HG03025 (cell line): ENCODE data around the gene ZIC1.
A peak's percentile ranks its signal among the peaks of the same experiment; 100 is the strongest.

Experiments used
- ATAC-seq: cut with Tn5 transposase; IDR thresholded peaks from one replicate; pipeline ENCODE4 v1.9.1; 2021; ENCODE audit warnings: mild to moderate bottlenecking, moderate library complexity; ENCODE audit not compliant: unreplicated experiment, low FRiP score

Gene ZIC1

DNA sequence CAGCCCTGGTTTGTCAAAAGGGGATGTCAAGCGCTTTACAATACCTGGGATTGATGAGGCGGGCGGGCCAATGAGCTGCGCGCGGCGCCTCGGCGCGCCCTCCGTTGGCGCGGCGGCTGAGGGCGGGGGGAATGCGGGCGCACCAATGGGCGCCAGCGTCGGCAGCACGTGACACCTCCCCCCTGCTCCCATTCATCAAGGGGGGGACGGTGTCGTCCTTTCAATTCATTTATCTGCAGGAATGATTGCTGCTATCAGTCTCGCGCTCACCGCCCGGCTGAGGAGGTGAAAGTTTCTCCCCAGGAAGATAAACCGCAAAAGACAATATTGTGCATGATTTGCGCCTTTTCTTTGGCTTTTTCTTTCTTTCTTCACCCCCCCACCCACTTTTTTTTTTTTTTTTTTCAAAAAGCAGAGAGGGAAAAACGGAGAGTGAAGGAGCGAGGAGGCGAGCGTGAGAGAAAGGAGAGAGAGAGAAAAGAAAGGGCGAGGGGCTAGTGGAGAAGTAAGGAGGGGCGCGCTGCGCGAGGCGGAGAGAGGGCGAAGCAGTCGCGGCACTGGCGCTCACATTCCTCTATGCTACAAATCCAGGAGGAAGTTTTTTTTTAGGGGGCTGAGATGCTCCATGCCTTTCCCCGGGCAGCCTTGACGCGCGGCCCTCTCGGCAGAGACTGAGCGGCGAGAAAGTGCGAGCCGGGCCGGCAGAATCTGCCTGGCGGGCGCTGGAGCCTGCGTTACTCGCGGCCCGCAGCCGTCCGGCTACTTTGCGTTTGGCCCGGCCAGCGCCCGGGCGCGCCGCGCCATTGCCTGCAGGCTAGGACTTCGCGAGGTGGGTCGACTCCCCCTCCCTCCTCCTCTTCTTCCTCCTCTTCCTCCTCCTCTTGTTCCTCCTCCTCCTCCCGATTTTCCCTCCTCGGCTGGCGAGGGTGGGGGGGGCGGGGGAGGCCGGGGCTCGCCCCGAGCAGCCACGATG lies at the start of gene ZIC1:
Gene ZIC1 (plus strand): TSS at position 223 of the 973 bp plus-strand sequence. CDS start 748 bp downstream, at position 971.
- no peak for ATAC-seq

DNA sequence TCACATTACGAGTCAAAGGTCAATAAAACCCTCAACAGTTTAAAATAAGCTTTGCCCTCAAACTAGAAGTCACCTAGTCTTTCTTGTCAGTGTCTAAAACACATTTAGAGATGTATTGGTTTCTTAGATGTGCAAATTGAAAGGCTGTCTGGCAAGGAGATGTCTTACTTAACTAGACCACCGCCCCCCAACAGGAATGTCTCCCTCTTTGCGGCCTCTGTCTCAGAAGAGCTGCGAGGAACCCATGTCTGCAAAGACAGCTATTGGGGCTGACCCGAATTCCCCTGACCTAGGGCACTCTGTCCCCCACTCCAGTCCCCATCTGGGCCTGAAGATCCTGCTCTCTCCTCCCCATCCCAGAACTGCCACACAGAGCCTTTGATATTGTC lies 49.1 kb upstream of the ZIC1 start:
- ATAC-seq = no peak

DNA sequence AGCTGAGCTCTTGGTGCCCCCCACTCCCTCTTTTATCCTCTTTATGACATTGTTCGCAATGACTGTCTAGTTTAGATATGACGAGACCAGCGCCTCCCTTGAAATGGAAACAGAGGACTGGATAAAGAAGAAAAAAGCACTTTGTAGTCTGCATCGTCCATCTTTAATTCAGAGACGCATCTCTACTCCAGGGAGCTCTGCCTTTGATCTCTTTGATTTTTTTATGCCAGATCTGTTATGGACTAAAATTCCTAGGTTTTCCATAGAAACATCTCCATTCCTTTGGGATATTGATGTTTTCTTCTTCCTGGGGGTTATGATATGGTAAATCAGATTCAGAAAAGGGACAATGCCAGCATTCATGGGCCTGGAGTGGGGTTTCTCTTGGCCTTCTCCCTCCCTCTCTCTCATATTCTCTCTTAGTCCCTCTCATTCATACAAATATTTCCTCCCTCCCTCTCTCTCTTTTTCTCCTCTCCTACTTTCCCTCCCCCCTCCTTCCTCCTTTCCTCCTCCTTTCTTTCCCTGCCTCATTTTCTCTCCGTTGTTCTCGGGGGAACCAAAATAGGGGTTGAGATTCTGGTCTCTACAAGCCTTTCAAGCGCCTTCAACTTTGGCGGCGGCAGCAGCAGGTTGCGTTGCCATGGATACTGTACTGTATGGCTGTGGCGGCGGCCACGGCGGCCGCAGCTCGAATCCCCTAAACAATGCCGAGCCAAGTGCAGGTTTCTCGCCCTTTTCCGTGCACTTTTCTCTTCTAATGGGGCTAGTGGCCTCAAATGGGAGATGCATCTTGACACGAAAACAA lies 48.3 kb upstream of the ZIC1 start:
- ATAC-seq = no peak

DNA sequence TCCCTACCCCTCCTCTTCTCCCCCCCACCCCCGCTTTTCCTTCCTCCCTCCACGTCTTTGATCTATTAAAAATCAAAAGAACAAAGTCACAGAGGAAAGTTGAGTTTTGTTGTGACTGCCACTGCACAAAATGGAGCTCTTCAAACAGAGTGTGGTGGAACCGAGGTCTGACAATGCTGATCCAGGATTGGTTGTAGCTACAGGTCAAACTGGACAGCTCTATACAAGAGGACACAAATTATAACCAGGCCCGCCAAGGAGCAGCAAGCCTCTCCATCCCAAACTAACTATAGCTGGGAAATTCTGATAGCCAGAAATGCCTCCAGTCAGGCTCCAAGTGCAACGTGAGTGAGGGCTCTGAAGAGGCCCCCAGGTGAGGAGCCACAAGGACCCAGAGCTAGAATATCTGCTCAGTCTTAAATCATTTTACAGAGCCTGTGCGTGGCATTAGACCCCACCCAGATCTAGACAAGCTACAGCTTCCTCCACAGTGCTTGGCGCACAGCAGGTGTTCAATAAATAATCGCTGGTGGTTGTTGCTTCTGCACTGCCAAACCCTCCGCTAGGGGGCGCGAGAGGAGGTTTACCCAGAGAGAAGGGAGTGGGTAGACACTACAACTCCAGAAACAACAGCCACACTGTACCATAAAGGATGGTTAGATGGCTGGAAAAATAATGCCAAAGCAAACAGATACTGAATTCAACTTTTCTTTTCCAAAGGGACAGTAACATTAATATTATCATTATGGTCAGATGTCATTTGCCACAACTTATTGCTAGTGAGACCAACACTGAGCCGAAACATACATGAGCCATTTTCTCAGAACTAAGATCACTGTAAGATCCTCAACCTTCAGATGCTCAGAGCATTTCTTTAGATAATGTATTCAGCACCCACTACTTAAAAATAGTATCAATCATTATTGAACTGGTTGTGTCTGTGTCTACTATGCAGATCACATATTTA lies 47.4 kb upstream of the ZIC1 start:
- ATAC-seq = peak; percentile 85

DNA sequence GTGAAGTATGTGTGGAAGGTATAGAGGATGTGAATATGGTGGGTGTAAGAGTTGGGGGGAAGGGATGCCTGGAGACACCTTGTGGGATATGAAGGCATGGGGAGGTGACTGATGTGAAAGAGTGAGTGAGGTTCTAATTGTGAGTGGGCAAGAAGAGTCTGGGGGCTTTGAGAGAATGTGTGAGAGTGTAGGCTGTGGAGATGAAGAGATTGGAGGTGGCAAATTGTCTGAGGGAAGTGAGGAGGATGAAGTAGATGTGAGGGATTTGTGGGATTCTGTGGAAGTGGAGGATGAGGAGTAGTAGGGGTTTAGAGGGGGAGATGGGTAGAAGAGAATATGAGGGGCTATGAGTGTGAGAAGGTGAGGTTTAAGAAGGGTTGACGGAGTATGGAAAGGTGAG lies 44.4 kb upstream of the ZIC1 start:
- no peak for ATAC-seq

DNA sequence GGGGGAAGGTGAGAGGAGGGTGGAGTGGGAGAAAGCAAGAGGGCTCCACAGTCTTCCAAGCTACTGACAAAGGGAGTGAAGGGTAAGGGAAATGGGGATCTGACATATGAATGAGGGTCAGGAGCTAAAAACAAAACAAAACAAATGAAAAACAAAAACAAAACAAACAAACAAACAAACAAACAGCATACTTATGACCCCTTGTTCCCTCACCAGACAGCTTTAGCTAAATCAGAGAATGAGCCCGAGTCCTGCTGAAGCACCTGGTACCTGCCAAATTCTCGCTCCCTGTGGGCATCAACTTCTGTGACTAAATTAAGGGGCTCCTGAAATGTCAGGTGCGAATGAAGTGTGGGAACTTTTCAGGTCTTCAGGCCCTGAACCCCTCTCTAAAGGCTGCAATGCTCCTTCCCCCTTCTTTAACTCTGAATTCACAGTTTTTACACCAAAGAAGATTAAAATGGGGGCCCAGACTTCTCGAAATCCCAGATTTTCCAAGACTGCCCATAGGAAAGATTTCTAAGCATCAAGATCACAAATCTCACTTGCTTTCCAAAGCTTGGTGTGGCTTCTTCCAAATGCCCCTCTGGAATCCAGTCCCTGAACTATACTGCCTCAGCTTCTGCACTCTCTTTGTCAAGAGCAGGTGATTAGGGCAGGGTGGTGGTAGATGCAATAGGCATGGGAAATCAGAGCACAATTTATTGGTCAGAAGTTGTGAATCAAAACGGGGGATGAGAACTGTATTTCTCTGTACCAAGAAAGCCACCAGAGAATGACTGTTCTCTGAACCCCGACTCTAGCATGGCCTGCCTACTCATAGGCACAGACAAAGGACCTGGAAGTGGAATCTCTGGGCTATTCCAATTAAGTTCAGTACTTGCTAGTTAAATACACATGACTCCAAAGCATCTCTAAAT lies 43.7 kb upstream of the ZIC1 start:
- ATAC-seq = no peak

DNA sequence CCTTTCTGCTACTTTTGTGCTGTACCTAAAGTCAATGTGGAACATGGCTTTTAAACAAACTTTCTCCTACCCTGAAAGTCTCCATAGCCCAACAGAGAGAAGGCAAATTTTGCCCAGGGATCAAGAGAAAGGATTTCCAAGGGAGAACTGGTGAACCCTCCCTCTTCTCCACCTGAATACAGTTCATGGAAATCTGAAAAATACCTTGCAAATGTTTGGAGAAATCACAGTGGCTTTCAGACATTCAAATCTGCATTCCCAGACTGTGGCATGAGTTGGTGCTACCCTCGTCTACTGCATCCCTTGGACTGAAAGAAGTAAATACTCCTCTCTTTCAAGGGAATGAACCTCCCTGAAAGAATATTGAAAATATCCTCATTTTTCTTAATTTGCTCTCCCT lies 41.5 kb upstream of the ZIC1 start:
- no peak for ATAC-seq

DNA sequence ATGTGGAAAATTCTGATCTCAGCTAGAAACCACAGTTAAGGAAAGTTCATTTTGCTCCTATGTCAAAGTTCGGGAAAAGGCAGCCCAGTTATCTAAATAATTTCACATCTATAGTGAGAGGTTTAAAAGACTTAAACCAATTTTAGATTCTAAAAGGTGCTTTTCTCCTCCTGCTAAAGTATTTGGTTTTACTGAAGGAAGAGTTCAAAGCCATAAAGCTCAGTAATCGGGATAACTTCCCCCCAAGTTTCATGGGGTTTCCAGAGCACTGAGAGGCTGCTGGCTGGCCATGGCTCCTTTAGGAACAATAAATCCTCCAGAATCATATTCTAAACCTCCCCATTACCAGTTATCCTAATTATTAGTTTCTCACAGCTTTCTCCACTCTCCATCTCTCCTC lies 41.0 kb upstream of the ZIC1 start:
- no peak for ATAC-seq

DNA sequence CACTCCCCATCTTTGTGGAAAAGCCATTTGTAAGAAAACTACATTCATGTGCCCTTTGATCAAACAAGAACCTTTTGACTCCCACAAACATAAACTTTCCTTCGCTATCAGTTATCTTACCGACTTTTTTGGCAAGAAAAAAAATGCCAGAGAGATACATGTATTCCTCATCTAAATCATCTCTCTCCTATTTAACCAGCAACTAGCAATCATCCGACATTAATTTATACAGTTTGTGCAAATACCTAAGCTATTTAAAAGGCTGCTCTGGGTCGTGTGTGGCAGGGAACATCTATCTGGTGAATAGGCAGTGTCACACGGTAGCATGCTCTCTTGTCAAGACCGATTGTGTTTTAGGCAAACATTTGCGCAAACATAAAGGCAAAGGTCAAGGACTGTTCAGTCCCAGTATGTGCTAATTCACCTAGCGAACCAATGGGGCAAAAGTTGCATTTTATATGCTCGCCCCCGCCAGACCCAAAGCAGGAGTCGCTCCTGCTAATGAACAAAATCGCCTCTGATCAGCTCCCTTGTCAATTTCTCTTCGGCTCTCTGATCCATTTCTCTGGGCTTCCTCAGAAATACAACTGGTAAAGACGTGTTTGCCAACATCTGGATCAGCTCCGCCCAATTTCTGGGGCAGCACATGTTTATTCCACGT lies 40.5 kb upstream of the ZIC1 start:
- ATAC-seq = no peak

DNA sequence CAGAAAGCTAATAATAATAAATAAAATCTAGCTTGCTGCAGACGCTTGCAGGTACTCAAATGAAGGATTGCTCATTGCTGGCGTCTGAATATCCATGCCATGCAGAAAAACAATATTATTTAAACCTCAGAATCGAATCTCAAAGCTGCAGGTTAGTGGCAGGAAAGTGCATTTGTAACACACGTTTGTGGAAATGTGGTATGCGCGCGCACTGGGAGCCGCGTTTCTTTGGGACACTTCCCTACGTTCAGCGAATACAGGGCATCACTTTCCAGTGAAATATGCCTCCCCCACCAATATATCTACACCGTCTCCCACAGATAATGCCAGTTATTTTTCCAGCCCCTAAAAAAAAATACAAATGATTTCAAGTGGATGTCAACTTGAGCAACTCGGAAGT lies 39.9 kb upstream of the ZIC1 start:
- no peak for ATAC-seq

DNA sequence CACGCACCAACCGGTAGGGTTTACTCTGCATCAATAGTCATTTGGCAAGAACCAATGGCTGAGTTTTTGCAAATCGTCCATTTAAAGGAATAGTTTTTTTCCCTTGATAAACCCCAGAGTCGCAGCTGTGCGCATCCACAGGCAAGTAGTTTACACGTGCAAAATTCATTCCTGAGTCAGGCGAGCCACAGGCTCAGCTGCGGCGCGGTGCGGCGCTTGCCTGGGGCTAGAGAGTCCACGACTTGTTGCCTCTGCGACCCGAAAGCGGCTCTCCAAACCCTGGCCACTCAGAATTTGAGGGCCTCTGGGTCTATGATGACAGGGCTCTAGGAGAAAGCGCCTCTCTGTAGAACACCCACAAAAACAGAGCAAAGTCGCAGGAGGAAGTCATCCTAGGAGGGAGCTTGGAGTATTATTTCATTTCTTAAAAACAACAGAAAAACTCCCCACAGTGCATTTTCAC lies 39.5 kb upstream of the ZIC1 start:
- ATAC-seq = no peak

DNA sequence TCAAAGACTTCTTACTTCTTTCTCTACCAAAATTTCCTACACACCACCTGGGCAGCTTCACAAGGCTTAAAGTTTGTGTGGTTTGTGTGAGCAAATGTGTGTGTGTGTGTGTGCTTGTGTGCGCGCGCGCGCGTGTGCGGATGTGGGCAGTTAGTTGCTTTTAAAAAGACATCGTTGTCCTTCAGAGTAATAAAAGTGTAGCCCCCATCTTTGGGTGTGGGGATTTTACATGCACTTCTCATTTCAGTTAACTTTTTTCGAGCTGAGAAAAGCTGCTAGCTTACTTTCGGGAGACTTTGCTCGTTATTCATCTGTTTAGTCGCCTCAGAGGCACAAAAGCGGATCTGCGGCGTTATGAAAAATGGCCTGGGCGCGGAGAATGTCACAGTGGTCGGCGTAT lies 38.8 kb upstream of the ZIC1 start:
- ATAC-seq = no peak

DNA sequence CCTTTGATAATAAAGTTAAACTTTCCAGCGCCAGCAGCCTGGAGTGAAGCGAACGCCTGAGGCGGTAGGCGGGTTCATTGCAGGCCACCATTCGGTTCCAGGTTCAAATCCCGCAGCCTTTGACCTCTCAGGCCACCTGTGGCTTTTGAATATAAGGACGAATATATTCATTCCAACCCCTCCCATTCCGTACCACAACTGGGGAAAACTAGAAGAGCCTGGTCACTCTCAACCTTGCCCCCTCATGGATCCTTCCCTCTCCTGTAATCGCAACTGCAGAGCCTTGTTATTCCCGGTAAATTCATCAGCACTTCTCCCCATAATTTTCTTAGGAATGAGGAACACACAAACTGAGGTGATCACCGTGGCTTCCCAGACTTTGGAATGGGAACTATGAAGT lies 38.0 kb upstream of the ZIC1 start:
- no peak for ATAC-seq

DNA sequence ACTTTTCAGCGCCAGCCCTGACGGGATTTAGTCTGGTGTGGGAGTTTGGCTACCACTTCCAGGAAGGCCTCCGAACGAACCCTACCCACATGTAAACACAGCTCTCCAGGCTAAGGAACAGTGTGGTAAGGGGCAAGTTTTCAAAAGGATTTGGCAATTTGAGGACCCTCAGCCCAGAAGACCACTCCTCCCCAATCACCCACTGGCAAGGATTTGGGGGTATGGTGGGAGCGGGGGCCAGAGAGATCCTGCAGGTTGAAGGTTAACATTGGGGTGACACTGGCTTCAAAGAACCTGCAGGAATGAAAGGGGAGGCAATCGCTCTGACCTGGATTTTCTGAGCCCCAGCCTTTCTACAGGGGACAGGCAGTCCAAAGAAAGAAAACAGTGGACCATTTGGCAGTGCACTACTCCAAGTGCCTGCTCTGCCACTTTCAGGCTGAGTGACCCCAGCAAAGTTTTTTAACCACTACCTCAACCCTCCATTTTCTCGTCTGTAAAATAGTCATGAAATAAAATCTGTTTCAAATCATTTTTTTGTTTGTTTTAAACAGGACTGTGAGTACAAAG lies 37.3 kb upstream of the ZIC1 start:
- ATAC-seq = no peak

DNA sequence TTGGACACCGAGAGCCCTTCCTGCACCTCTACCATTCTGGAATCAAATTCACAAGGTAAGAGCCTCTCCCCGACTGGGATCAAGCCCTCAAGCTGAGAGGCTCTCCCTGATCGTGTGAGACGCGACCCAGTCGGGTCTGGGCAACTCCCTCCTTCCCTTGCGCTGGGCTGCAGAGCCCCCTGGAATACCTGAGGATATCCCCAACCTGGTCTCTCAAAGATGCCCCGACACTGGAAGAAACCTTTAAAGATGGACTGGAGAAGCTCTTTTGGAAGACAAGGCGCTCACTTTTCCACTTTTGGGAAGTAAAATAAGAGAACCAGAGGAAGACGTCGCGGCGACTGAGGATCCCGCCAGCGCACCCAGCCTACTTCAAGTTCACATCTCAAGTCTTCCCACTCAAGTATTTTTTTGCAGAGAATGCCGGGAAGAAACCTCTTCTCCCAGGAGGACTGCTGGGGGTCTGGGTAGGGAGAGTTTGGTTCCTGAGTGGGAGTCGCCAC lies 36.6 kb upstream of the ZIC1 start:
- ATAC-seq = no peak

DNA sequence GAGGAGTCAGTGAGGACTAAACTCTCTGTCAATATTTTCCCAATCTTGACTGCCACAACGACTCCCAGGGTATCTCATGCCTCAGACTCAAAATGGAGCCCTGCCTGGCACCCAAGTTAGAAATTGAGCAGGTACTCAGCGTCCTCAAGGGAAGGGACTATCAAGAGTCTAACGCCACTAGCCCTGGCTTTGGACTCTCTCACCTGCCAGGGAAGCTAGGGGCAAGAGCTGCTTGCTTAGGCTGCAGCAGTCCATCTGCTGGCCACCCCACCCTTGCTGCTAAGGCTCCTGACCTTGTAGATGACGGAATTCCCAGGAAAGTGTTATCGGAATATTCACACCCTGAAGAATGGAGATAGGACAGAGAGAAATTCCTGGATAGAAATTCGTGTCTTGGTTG lies 35.9 kb upstream of the ZIC1 start:
- ATAC-seq = no peak

DNA sequence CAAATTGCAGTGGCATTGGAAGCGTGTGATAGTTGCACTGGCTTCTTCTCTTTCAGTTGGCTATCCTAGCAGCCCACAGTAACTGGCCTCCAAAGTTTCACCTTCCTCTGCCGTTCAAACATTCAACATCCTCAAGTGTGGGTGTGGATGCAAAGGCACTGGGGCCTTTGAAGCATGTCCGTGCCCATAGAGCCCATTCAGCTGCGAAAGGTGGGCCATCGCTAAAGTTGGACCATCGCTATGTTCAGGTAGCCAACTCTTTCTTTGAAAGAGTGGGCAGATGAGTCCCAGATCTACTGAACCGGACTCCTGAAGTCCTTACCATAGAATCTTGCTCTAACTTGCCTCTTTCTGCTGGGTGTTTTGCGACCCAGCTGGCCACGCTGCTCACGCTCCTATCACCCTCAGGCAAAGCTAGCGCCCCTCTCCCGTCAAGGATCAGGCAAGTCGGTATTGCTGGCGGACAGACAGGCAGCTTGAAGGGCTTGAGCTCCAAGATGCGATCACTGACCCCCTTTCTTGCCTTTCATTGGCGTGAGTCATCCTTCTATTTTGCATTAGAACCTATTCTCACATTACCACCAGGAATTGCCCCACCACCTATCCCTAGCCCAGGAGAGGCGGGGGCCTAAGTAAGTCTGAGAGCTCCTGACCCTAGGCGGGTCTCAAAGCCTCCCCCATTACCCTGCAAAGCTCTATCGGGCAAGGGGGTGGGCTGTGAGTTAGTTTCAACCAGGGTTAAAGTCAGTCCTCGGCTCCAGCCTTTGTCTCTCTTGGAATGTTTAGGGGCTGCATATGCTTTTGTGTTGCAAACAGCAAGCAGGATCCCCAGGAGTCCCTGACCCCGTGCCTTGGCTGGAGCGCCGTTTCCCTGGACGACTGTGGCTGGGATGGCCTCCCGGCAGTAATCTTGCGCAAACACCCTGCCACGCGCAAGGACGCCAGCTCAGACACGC lies 31.5 kb upstream of the ZIC1 start:
- no peak for ATAC-seq
